ENCODE results near the gene RBM27.

RBM27 gene

DNA sequence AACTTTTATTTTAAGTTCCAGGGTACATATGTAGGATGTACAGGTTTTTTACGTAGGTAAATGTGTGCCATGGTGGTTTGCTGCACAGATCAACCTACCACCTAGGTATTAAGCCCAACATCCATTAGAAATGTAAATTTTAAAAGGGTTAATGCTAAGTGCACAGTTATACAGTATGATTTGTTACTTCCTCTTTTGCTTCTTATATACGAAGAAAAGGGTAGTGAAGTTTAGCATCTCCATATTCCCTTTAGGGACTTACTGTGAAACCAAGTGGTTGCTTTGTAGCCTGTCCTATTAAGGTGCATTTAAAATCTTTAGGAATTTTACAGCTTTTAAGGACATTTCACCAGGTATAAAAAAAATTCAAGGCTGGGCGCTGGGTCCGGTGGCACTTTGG lies 46.4 kb downstream of the RBM27 start:
- DNase-seq: no peak
- intact Hi-C loops (cut with DNase I): no loop called here

Data from head of caudate nucleus (tissue), 42 donors.